ENCODE measurements around the gene DOCK2.
A peak's percentile ranks its signal among the peaks of the same experiment; 100 is the strongest.
"Not testable (repeated sequence)": the region's sequence is repeated elsewhere in the genome, so short reads cannot be mapped to it uniquely, and the experiment has no call there.

DOCK2 gene

DNA sequence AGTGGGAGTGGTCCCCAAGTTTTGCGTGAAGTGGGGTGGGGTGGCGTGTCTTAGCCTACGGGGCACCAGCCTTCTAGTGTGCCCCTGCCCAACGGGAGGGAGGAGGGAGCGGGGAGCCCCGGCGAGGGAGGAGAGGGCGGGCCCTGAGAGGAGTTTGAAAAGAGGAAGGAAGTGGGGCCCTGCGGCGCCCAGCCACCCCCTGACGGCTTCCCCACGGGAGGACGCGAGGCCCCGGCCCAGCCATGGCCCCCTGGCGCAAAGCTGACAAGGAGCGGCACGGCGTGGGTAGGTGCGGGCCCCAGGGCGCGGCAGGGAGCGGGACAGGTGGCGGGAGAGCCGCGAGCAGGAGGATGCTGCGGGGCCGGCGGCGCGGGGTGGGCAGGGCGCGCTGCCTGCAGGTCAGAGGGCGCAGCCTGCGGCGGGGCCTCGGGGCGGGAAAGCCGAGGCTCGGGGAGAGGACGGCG is at the start of gene DOCK2:
DOCK2 (plus strand) TSS at position 191 of the 464 bp plus-strand sequence; CDS start at position 243, 52 bp downstream.
- peak; percentile 73 for DNase-seq

DNA sequence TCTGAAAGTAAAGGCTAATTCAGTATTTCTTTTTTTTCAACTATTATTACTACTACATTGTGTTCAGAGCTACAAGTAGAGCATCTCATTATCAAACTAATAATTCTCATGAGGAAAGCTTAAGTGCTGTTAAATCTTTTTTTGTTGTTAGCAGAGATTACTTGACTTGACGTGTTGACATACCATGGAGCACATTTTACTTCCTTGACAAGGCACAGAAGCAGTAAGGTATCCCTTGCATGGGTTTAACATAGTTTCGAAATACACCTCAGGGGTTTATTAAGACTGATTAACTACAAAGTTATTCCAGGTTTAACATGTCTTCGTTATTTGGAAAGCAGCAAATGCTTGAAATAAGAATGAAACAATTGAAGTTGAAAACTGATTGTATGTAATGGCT is 46.5 kb upstream of the DOCK2 start:
- no peak for DNase-seq

DNA sequence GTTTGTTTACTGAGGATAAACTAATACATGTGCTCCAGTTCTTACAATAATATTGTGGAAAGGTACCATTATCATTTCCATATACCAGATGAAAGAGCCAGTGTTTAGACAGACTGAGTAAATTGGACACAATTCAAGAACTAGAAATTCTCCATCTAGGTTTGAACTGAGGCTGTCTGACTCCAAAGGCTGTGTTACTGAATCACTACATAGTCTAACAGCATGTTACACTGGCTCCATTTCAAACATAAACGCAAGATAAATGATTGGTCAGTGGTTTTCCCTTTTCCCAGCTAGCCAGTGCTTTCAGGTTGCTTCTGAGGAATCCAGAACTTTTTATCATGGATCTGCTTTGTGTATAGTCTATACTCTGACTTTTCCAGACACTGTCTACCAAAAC is 45.4 kb upstream of the DOCK2 start:
- no peak for DNase-seq

DNA sequence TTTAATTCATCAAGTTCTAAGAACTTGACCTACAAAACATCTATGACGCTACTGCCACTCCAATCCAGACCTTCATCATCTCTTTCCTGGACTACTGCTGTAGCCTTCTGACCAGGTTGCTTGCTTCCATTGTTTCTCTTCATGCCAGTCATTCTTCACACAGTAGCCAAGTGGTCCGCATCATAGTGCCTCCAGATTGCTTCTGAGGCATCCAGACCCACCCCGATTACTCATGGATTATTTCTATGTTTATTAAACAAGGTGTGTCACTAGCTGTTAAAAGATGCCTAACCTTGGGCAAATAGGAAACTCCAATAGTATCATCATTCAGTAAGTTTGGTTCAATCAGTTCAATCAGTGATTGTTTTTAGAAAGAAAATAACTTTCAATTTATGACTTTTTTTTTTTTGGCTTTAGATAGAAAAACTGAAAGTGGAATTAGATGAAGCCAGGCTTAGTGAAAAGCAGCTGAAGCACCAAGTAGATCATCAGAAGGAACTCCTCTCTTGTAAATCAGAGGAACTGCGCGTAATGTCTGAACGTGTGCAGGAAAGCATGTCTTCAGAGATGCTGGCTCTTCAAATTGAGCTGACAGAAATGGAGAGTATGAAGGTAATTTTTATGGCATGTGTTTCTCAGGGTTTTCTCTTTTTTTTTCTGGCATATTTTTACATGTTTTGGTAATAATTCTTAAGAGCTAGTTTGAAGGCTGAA is 44.0 kb upstream of the DOCK2 start:
- DNase-seq: no peak

DNA sequence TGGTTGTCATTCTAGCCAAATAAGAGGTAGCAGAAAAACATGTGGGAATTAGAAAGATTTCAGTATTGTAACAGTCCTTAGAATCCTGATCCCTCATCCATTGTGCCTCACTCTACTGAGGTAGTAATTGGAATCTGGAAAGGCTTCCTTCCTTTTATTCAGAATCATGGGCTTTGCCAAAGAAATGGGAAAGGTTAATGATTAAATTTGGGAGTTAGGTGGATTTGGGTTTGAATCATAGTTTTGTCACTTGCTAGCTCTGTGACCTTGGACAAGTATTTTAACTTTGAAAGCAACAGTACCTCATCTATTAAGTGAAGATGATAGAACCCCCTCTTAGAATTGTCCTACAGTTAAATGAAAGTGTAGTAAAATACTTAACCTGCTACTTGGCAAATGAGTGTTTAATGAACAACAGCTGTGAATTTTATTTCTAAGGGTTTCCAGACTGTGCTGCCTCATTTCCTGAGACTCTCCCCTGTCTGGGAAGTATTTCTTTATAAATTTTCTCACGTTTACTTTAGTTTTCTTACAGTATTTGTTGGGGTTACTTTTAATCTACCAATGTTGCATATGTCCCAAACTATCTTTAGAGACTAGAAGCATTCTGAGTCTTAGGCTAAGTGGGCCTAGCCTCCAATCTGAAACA is 41.8 kb upstream of the DOCK2 start:
- DNase-seq: no peak

DNA sequence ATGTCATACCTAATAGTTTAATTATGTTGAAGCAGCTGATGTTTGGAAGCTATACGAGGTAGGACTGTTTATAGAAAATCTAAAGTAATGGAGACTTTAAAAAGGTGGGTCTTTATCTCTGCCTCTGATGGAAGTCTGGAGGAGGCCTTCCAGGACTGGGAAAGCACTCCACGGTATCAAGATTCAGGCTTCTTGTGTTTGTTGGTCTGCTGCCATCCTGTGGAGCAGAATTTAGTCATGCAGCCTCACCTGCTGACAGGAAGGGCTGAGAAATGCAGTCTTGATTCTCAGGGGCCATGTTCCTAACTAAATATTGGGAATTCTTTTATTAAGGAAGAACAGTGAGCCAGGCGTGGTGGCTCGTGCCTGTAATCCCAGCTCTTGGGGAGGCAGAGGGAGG is 37.6 kb upstream of the DOCK2 start:
- no peak for DNase-seq

DNA sequence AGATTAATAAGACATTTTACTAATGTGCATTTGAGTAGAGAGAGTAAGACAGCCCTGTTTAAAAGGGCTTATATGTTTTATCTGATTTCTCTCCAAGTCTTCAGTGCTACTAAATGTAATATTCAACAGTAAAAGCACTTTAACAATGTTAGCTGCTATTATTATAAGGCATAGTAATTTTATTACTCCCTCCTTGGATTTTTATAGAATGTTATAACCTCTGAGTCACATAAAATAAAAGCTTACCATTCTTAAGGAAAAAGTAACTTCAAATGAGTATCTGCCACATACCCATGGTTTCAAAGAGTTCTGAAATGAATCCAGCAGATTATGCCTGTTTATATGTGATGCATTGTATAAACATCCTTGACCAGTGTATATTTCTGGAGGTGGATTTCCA is 34.5 kb upstream of the DOCK2 start:
- no peak for DNase-seq

DNA sequence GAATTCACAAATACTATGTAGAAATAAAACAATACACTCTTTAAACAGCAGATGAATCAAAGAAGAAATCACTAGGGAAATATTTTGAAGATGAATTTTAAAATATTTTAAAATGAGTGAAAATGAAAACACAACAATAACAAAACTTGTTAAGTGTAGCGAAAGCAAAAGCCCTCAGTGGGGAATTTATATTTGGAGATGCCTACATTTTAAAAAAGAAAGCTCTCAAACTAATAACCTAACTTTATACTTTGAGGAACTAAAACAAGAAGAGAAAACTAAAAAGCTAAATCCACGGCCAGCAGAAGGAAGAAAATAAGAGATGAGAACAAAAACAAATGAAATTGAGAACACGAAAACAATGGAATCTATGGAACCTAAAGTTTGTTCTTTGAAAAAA is 30.8 kb upstream of the DOCK2 start:
- no peak for DNase-seq

DNA sequence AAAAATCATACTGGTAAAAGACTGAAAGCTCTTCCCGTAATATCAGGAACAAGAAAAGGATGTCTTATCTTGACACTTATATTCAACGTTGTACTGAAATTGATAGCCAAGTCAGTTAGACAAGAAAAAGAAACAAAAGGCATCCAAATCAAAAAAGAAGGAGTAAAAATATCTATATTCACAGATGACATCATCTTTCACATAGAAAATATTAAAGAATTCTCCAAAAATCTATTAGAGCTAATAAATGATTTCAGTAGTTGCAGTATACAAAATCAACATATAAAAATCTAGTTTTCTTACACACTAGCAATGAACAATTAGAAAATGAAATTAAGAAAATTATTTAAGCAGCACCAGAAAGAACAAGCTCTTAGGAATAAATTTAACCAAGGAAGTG is 29.2 kb upstream of the DOCK2 start:
- DNase-seq: no peak

DNA sequence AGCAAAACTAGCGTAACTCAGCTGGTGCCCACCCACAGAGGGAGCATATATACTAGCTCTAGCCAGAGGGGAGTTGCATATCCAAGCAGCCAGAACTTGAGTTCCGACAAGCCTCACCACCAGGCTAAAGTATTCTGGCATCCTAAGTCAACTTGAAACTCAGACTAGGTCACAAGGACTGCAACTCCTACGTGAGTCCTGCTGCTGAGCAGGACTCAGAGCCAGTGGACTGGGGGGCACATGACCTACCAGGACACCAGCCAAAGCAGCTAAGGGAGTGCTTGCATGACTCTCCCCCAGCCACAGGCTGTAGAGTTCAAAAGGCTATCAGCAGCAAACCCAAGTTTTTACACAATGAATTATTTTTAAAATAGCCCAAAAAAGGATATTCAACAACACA is 27.4 kb upstream of the DOCK2 start:
- DNase-seq: no peak

DNA sequence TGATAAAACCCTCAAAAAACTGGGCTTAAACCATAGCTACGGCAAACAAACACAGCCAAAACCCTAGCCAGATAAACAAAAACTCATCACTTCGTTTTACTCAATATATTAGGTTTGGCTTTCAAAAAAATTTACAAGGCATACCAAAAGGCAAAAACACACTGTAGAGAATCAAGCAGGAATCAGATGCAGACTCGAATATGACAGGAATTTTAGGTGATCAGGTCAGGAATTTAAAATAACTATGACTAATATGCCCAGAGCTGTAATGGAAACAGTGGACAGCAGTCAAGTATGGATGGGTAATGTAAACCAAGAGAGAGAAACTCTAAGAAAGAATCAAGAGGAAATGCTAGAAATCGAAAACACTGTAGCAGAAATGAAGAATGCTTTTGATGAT is 26.5 kb upstream of the DOCK2 start:
- no peak for DNase-seq

DNA sequence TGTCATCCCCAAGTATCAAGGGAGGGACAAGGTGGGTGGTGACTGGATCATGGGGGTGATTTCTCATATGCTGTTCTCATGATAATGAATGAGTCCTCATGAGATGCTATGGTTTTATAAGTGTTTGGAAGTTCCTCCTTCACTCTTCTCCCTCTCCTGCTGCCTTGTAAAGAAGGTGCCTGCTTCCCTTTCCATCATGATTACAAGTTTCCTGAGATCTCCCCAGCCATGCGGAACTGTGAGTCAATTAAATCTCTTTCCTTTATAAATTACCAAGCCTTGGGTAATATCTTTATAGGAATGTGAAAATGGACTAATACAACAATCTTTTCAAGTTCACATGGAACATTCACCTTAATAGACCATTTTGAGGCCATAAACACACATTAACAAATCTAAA is 21.5 kb upstream of the DOCK2 start:
- DNase-seq: peak; percentile 4

DNA sequence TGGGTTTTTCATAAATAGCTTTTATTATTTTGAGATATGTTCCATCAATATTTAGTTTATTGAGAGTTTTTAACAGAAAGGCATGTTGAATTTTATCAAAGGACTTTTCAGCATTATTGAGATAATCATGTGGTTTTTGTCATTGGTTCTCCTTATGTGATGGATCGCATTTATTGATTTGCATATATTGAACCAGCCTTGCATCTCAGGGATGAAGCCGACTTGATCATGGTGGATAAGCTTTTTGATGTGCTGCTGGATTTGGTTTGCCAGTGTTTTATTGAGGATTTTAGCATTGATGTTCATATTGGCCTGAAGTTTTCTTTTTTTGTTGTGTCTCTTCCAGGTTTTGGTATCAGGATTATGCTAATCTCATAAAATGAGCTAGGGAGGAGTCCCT is 12.8 kb upstream of the DOCK2 start:
- not testable (repeated sequence) for DNase-seq

DNA sequence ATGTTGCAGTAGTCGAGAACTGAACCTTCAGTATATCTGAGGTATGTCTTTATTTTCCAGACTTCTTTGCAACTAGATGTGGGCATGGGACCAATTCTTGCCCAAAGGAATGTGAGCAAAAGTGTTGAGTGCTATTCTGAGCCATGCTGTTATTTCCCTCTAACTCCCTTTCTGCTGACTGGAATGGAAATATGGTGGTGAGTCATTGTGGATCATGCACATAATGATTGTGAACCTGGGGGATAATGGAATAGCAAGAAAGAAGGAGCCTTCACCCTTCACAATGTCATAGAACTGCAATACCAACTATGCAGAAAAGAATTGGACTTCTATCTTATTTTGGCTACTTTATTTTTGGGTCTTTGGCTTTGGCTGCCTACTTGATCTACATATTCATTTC is 10.3 kb upstream of the DOCK2 start:
- DNase-seq: no peak

DNA sequence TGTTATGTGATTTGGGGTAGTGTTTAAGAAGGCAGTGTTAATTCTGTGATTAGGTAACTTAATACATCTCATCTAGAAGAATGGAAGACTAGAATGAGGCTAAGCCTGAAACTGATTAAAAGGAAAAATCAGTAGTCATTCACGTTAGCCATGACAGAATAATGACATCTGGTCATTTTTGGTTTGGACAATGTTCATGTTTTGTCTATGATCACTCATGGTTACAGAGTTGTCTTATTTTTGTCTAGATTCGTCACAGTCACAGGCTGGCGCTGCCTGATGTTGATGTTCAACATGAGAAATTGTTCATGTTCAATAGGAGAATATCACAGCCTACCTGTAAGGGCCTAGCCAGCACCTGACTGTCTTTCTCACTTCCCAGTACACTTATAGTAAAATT is 9.5 kb upstream of the DOCK2 start:
- DNase-seq: no peak

DNA sequence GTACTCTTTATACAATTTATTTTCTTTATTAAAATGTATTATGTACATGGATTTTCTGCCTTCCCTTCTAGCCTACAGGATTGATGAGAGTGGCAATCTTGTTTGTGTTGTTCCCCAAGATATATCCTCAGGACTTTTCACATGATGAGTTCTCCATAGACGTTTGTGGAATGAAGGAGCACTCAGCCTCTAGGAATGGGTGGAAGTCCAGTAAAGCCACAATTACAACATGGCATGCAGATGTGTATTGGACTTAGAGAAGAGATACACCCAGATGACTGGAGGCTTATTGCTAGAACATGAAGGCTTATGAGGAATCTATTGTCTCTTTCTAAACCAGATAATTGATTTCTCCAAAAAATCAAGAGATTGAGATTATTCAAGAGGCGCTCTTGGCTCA is 8.2 kb upstream of the DOCK2 start:
- no peak for DNase-seq

DNA sequence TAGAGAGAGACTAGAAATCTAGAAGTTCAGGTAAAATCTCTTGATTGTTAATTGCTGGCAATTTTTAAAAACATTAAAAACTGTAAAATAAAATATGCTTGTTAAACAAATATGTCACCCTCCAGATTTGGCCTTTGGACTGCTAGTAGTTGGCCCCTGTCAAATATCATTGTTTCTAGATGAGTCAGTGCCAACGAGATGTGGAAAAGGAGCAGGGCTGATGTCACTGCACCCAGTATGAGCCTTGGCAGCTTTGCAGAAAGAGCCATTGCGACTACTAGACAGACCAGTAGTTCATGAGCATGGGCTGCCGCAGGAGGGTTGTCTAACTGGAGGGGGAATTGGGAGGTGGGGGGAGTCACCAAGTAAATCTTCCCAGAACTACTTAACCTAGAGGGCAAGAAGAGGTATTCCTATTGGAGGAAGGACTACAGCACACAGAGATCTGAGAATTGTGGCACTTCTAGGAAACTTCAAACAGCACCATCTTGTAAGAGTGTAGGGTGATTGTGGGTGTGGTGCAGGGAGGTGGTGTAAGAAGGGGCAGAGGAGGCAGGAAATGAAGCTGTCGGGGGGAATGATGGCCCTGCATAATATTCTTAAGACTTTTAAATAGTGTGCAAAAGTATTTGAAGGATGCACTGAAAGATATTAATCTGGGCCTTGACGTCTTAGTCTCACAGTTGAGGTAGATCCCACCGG is 7.1 kb upstream of the DOCK2 start:
- DNase-seq: no peak

DNA sequence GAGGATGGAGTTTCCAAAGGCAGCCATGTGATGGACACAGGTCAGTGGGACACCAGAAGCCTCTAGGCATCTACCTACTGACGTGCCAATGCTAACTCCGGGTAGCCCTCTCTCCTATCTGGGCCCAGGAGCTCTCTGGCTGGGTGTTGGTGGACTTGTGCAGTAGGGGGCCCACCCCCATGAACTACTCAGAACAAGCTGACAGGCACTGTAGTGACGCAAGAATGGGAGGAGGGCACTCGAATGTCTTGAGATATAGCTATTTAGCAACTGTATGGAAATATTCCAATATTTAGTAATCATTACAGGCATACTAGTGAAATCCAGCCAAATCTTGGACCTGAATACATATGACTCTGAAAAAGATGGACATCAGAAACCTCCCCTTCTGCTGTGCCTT is 5.7 kb upstream of the DOCK2 start:
- peak; percentile 44 for DNase-seq

DNA sequence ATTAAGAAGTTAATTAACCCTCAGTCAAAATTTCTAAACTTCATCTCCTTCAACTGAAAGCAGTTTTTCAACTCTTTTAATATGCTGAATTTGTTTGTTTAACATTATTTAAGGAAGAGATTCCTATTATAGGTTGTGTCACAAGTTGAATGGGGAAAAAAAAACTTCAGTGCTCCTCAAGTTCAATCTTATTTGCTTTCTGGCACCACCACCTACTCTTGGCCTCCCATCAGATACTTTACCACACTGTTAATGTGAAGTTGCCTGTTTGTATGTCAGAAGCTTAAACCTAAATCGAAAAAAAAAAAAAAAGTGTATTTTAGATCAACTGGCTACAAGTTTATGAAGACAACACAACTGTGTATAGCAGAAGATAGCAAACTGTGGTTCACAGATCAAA is 4.1 kb upstream of the DOCK2 start:
- DNase-seq: no peak

DNA sequence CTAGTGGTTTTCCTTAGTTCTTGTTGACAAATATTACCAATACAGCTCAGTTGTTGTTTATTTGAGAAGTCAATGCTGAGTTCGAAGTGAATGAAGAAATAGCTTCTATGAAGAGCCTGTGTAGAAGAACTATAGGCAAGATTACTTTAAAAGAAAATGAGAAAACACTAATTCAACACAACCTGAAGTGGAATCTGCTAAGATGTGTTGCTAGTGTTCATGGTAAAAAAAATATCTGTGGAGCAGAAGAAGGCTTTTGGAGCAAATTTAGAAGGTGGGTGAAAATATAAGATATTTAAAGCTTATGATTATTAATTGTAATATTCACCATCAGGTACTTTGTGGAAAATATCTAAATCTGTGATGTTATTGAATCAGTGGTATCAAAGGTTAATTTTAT is 2.5 kb upstream of the DOCK2 start:
- DNase-seq: no peak

DNA sequence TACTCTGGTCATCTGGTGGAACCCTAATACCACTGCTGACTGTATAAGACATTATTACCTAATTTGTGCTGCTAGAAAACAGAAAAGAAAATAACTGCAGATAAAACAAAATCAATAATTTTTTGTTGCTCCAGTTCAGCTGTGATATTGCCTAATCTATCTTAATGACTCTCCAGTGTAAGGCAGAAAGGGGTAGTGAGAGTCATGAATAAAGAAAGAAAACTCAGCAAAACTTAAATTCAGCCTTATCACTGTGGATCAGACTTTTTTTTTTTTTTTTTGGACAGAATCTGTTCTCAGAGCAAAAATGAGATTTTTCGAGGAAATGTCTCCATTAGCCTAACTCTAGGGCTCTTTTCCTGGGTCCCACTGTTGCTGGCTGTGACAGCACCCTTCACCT is 1.1 kb upstream of the DOCK2 start:
- peak; percentile 81 for DNase-seq

DNA sequence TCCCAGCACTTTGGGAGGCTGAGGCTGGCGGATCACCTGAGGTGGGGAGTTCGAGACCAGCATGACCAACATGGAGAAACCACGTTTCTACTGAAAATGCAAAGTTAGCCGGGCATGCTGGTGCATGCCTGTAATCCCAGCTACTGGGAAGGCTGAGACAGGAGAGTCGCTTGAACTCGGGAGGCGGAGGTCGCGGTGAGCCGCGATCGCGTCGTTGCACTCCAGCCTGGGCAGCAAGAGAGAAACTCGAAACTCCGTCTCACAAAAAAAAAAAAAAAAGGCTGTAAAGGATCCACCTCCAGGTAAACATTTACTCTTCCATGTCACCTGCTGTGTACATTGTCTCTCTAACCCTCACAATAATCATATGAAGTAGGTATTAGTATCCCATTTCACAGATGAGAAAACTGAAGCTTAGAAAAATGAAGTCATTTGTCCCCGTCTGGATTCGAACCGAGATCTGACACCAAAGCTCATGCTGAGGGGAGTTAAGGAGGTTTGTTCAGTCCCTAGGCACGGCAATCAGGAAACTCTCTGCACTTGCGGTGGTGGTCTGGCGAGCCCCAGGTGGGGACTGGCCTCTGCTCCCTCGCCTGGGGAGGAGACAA is 494 bp upstream of the DOCK2 start:
- DNase-seq: no peak

DNA sequence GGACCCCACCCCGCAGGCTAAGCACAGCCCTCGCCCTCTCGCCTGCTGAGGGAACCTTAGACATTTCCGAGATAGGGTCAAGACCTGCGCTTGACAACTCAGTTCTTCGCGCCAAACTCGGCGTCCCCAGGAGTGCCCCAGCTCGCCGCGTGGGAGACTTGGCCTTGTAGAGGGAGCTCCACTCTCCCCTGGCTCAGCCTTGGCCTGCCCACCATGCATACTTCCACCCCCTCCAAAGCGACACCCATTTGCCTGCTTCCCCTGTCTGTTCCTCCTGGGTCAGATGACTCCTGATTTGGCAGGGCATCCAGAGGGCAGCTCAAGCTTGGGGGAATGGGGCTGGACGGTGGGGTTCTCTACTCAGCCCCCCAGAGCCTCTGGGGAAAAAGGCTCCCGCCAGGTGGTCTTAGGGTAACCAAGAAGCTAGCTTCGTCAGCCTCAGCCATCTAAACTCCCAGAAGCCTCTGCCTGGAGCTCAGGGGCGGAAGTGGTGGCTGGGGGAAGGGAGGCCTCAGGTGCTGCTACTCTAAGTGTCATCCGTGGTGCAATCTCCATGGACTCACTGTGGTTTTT is 560 bp downstream of the DOCK2 start:
- peak; percentile 35 for DNase-seq
